Heart left ventricle (tissue), 16 donors: ENCODE measurements around the gene EIF4B. TPM values are rescaled to one million over a fixed set of nuclear protein-coding genes. Genes with fewer than 3 reads are reported as not detected.

Experiments
- ATAC-seq, 4 donors: fragments of 200-7000 bp; cut with Tn5 transposase; one replicate each; pipeline ENCODE4 v1.9.1; 2020 to 2022; ENCODE audit warnings: moderate library complexity in 4 of 4, mild to moderate bottlenecking in 3 of 4, moderate number of reproducible peaks in 1 of 4
- DNase-seq, 5 donors: peaks; one replicate each; pipeline ENCODE4 v3.0.0-alpha.2; 2020
- H3K27ac ChIP-seq, 12 donors: fragments of 200-600 bp; sonication (generic) in 4 of 12; one replicate each; pipeline versions ENCODE4 v1.5.0 to v1.8.0; 2016 to 2022; ENCODE audit warnings: mild to moderate bottlenecking in 2 of 12
- H3K27me3 ChIP-seq, 9 donors: fragments of 200-600 bp; sonication (generic) in 2 of 9; one replicate each; pipeline versions ENCODE4 v1.5.1 to v1.8.0; 2016 to 2022; ENCODE audit warnings: mild to moderate bottlenecking in 3 of 9
- H3K36me3 ChIP-seq, 9 donors: fragments of 200-600 bp; sonication (generic) in 2 of 9; one replicate each; pipeline versions ENCODE4 v1.5.0 to v1.8.0; 2018 to 2022; ENCODE audit warnings: mild to moderate bottlenecking in 2 of 9
- H3K4me1 ChIP-seq, 12 donors: fragments of 200-600 bp; sonication (generic) in 4 of 12; one replicate each; pipeline versions ENCODE4 v1.5.0 to v1.8.0; 2016 to 2022; ENCODE audit warnings: mild to moderate bottlenecking in 3 of 12
- H3K4me3 ChIP-seq, 12 donors: fragments of 200-600 bp; sonication (generic) in 4 of 12; one replicate each; pipeline versions ENCODE4 v1.5.0 to v1.8.0; 2017 to 2022; ENCODE audit warnings: mild to moderate bottlenecking in 9 of 12, moderate library complexity in 4 of 12
- H3K9me3 ChIP-seq, 12 donors: fragments of 200-600 bp; sonication (generic) in 4 of 12; one replicate each; pipeline versions ENCODE4 v1.5.0 to v1.8.0; 2016 to 2022; ENCODE audit warnings: mild to moderate bottlenecking in 1 of 12
- POLR2A ChIP-seq, 2 donors: fragments of 450-650 bp; IDR thresholded peaks; one replicate each; pipeline ENCODE4 v1.6.1; 2017; ENCODE audit warnings: antibody characterized with exemption in 2 of 2, mild to moderate bottlenecking in 2 of 2, moderate library complexity in 2 of 2
- WGBS, 4 donors: extraction: QIAGEN DNeasy Blood & Tissue Kit in 2 of 4; methylation state at CpG; one replicate each; pipeline versions ENCODE4 v1.1.5 to v1.1.7; 2013 to 2018; 5-methylcytosine and 5-hydroxymethylcytosine counted together
- intact Hi-C, 10 donors: fragments of 100-400 bp; cut with DNase I; formaldehyde crosslinking; loops; one replicate each; pipeline versions ENCODE4 v1.11.1 to v1.14.2; 2022
- polyA plus RNA-seq, 2 donors: library from polyadenylated mRNA; stranded (reverse); fragments of 200-250 nt; gene quantifications; one replicate each; pipeline ENCODE4 v1.2.3, GENCODE V29; 2013
- total RNA-seq, 9 donors: library from RNA; depleted of rRNA in 2 of 9; stranded (reverse); fragments of >200 nt in 2 of 9; fragmentation: NEBNext Ultra II Directional in 3 of 9; extraction: Animal tissue kit (Norgen Biotek cat#: 25700) in 3 of 9; gene quantifications; one replicate each; pipeline versions ENCODE4 v1.1.0 to v1.2.4, GENCODE V29; 2016 to 2023
- TF ChIP-seq, protein P1 (sequence below), 12 donors: fragments of 200-600 bp; sonication (generic) in 4 of 12; IDR thresholded peaks; one replicate each; pipeline versions ENCODE4 v1.5.0 to v1.8.0; 2018 to 2022; ENCODE audit warnings: antibody characterized with exemption in 12 of 12, mild to moderate bottlenecking in 5 of 12
- donor health status: ischemic (EF 13 %, LVEDD 7.1; RV severe dilation, severe dysfunction).
- donor health status: healthy with polysubstance abuse.
- donor health status: DM: no; HTN: yes; CAD: no.
- donor health status: DM: no; HTN: no; CAD: no.
- donor health status: ischemic (EF 25% LVEDD 6.9; RV normal size, moderate dysfunction).
- donor health status: ischemic (EF 25% LVEDD 5.7; RV mildly dilated, moderate dysfunction).
- donor health status: healthy.
- donor health status: DM: yes; HTN: yes; CAD: no.
- donor health status: ischemic (EF 35%, LVEDD 5.7; RV mildly dilated, moderate dysfunction).
- donor health status: nonischemic (EF 11% LVEDD 7.7; RV severe dilation, severe dysfunction).
- donor health status: DM: yes; HTN: yes; CAD: no.
- donor health status: PGD.
- donor health status: ischemic (EF 29% LVEDD 5.4; RV normal size, mild dysfunction).
- donor health status: nonischemic (EF 23%, LVEDD 6.1; RV moderate dilation, normal function).

The EIF4B gene
- total and polyA plus RNA-seq, 11 donors: 52.0 to 481 (median 342) TPM

DNA sequence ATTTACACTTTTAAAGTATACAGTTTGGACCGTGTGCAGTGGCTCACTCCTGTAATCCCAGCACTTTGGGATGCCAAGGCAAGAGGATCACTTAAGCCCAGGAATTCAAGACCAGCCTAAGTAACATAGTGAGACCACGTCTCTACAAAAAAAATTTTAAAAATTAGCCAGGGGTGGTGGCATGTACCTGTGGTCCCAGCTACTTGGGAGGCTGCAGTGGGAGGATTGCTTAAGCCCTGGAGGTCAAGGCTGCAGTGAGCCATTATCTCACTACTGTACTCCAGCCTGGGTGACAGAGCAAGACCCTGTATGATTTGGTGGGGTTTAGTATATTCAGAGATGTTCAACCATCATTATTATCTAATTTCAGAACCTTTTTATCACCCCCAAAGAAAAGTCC, 4.7 kb downstream of the EIF4B start:
- Histone ChIP-seq H3K4me1 (peaks cover 7 to 69% (median 36%) of the 10 kb centered on the region in 12 donors), H3K4me3 (no peak overlapping the region), H3K9me3 (no peaks in the 10 kb centered on the region), H3K27me3 (no peaks in the 10 kb centered on the region), H3K36me3 (peaks cover 0 to 40% (median 8%) of the 10 kb centered on the region in 9 donors), H3K27ac (no peak overlapping the region)
- DNase-seq (no peak), ATAC-seq (no peak)
- TF ChIP-seq, protein P1, sequence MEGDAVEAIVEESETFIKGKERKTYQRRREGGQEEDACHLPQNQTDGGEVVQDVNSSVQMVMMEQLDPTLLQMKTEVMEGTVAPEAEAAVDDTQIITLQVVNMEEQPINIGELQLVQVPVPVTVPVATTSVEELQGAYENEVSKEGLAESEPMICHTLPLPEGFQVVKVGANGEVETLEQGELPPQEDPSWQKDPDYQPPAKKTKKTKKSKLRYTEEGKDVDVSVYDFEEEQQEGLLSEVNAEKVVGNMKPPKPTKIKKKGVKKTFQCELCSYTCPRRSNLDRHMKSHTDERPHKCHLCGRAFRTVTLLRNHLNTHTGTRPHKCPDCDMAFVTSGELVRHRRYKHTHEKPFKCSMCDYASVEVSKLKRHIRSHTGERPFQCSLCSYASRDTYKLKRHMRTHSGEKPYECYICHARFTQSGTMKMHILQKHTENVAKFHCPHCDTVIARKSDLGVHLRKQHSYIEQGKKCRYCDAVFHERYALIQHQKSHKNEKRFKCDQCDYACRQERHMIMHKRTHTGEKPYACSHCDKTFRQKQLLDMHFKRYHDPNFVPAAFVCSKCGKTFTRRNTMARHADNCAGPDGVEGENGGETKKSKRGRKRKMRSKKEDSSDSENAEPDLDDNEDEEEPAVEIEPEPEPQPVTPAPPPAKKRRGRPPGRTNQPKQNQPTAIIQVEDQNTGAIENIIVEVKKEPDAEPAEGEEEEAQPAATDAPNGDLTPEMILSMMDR (IDR thresholded peaks at IDR 0.05): no peak
- TF ChIP-seq POLR2A (IDR thresholded peaks at IDR 0.05): no peak
- 76 to 85% (median 82%) methylated on average over 2 of the region's 2 CpGs for WGBS, 4 donors
- intact Hi-C loops: no loop called here

DNA sequence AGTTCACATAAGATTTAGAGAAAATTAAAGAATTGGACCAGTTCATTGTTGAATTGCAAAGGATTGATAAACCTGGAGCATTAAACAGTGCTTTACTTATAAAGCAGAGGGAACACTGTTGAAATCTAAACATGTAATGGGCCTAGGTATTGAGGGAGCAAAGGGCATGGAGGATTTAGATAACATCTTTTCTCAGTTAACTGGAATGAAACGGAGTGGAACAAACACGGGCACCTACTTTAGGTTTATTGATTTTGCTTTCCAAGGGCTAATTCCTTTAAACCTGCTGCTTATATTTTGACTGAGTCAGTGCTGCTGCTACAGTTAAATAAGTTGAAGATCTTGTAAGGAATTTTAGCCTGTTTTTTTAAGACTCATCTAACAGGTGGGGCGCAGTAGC, 5.6 kb downstream of the EIF4B start:
- peaks cover 7 to 69% (median 36%) of the 10 kb centered on the region in 12 donors for H3K4me1 ChIP-seq
- DNase-seq (no peak), ATAC-seq (no peak)
- intact Hi-C loops: no loop called here
- WGBS, 4 donors: 80 to 89% (median 84%) methylated on average over 3 of the region's 3 CpGs
- H3K27me3 ChIP-seq: no peaks in the 10 kb centered on the region
- H3K36me3 ChIP-seq: peaks cover 0 to 49% (median 16%) of the 10 kb centered on the region in 9 donors
- no peak overlapping the region for H3K4me3 ChIP-seq
- no peaks in the 10 kb centered on the region for H3K9me3 ChIP-seq
- TF ChIP-seq POLR2A (IDR thresholded peaks at IDR 0.05): no peak
- TF ChIP-seq, protein P1 (IDR thresholded peaks at IDR 0.05): no peak
- no peak overlapping the region for H3K27ac ChIP-seq

DNA sequence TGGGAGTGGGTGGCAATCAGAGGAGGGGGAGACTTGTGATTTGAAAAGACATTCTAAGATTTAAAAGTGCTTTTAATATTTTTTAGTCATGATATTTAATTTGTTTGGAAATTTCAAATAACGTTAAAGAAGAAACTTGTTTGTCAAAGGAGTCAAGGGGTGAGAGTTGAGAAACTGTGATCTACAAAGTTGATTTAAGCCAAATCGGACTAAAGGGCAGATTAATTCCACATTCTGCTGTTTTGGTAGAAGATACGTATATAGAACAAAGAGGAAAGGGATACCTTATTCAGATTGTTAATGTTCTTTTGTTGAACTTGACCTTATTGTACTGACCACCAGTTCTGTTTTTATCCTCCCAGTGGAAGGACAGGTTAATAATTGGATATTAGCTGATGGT, 6.7 kb downstream of the EIF4B start:
- no peak overlapping the region for H3K4me3 ChIP-seq
- no peak overlapping the region for H3K27ac ChIP-seq
- H3K36me3 ChIP-seq: peaks cover 0 to 59% (median 27%) of the 10 kb centered on the region in 9 donors
- no peak for ATAC-seq
- intact Hi-C loops: no loop called here
- WGBS, 4 donors: 85 to 92% (median 91%) methylated on average over 3 of the region's 3 CpGs
- TF ChIP-seq POLR2A (IDR thresholded peaks at IDR 0.05): no peak
- TF ChIP-seq, protein P1 (IDR thresholded peaks at IDR 0.05): no peak
- DNase-seq: no peak
- H3K4me1 ChIP-seq: peaks cover 4 to 59% (median 25%) of the 10 kb centered on the region in 12 donors
- no peaks in the 10 kb centered on the region for H3K27me3 ChIP-seq
- no peaks in the 10 kb centered on the region for H3K9me3 ChIP-seq

DNA sequence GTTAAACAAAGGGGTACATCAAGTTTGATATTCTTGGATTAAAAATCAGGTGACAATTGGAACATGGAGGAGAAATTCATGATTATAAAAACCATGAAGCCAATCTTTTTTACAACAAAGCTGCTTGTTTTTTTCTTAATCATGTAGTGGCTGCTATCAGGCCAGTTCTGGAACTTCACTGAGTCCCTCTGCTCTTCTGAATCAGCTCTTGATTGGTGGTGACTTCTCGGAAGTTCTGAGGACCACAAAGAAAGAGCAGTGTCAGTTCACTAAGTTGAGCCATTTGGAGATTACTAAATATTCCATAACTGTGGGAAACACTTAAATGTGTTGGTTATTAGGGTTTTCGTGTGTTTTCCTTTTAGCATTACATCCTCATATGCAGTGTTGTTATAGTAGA, 8.5 kb downstream of the EIF4B start:
- no peak for DNase-seq
- Histone ChIP-seq H3K36me3 (peaks cover 0 to 67% (median 36%) of the 10 kb centered on the region in 9 donors), H3K9me3 (no peaks in the 10 kb centered on the region), H3K4me1 (peaks cover 0 to 41% (median 8%) of the 10 kb centered on the region in 12 donors), H3K27ac (no peak overlapping the region), H3K4me3 (no peak overlapping the region), H3K27me3 (no peaks in the 10 kb centered on the region)
- 87 to 93% (median 89%) methylated on average over 2 of the region's 2 CpGs for WGBS, 4 donors
- no peak for ATAC-seq
- TF ChIP-seq, protein P1 (IDR thresholded peaks at IDR 0.05): no peak
- TF ChIP-seq POLR2A (IDR thresholded peaks at IDR 0.05): no peak
- intact Hi-C loops: no loop called here
